H1 (cell line): ENCODE measurements around the gene SVEP1. TPM values are rescaled to one million over a fixed set of nuclear protein-coding genes. Genes with fewer than 3 reads are reported as not detected.

Experiments
- CTCF ChIP-seq, 3 experiments: IDR thresholded peaks; 1 replicate in 2 of 3; 2 replicates in 1 of 3; pipeline versions ENCODE4 v1.5.1 to v1.6.1; 2011; ENCODE audit warnings: low read length in 3 of 3, mild to moderate bottlenecking in 3 of 3, inconsistent platforms in 2 of 3, low read depth in 1 of 3, moderate library complexity in 1 of 3; ENCODE audit not compliant: insufficient read depth in 1 of 3; ENCODE audit errors: control extremely low read depth in 1 of 3
- JUN ChIP-seq: IDR thresholded peaks from 2 replicates; pipeline ENCODE4 v1.6.1; 2011; ENCODE audit warnings: low read depth, mild to moderate bottlenecking, improper control_type of control experiment, low read length
- KDM4A ChIP-seq: IDR thresholded peaks from one replicate; pipeline ENCODE4 v1.7.1; 2012; ENCODE audit warnings: low read depth, mild to moderate bottlenecking, moderate library complexity, low read length, inconsistent platforms; ENCODE audit not compliant: severe bottlenecking
- polyA plus RNA-seq, 7 experiments: library from polyadenylated mRNA; depleted of rRNA in 3 of 7; stranded (reverse) in 5 of 7; unstranded in 2 of 7; fragments of >200 nt in 5 of 7; fragments of 200-250 nt in 2 of 7; gene quantifications; 1 replicate in 5 of 7; 2 replicates in 1 of 7; 4 replicates in 1 of 7; pipeline versions ENCODE4 v1.2.1 to v1.2.3, GENCODE V29; 2011 to 2013; ENCODE audit warnings: missing spikeins in 2 of 7, mixed read lengths in 2 of 7
- total RNA-seq: library from RNA; stranded (reverse); fragmentation: NEBNext Ultra II Directional; extraction: Animal tissue kit (Norgen Biotek cat#: 25700); gene quantifications from 2 replicates; pipeline ENCODE4 v1.2.1, GENCODE V29; 2021

The SVEP1 gene
- total and polyA plus RNA-seq, 2 of the 8 experiments (the other 6 are each of a cell fraction or from before 2014, with no cell fraction given) = 0.11 to 0.37 TPM

GRCh38 chr9:110408598-110408997 is 170.9 kb downstream of the SVEP1 start (continued):
- TF ChIP-seq KDM4A (no peak), JUN (no peak), CTCF (IDR thresholded peaks at IDR 0.05; ENCODE audit: control extremely low read depth in 1 of 3, insufficient read depth in 1 of 3, low read depth in 1 of 3, low read length in 3 of 3) (no peak)
